Renal cortical epithelial cell (primary cell): ENCODE results near the gene GOLGA7B. TPM values are rescaled to one million over a fixed set of nuclear protein-coding genes. Genes with fewer than 3 reads are reported as not detected.
A peak's percentile ranks its signal among the peaks of the same experiment; 100 is the strongest.

ENCODE experiments used
- DNase-seq: peaks from one replicate; pipeline ENCODE4 v3.0.0-alpha.2; 2011; ENCODE audit warnings: low read depth
- total RNA-seq: library from RNA; depleted of rRNA; stranded (reverse); fragments of >200 nt; gene quantifications from 2 replicates; pipeline ENCODE4 v1.2.3, GENCODE V29; 2014

GOLGA7B gene
- total RNA-seq, 1 donor from 2014 or later = 0.05 TPM

DNA sequence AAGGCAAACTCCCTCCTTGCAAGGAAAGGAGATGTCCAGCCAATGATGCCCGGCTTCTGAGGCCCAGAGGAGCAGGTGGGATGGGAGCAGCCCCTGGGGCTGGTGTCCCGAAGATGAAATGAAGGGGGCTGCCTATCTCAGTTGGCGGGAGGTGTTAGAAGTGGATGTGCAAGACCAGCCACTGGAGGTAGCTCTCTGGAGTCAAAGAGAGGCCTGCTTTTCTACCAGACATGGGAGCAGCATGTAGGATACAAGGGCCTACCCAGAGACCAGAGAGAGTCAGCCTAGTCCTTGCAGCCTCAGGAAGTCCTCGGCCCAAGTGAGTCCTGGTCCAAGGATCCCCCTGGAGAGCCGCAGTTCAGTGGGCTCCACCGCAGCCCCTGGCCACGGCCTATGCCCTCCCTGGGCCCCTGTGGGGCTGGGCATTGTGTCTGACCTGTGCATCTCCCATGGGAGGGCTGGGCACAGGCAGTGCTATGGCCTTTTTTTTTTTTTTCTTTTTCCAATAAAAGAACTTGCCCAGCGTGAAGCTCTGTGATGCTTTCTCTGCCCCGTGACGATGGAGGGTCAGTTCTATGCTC is 17.7 kb downstream of the GOLGA7B start:
- no peak for DNase-seq

DNA sequence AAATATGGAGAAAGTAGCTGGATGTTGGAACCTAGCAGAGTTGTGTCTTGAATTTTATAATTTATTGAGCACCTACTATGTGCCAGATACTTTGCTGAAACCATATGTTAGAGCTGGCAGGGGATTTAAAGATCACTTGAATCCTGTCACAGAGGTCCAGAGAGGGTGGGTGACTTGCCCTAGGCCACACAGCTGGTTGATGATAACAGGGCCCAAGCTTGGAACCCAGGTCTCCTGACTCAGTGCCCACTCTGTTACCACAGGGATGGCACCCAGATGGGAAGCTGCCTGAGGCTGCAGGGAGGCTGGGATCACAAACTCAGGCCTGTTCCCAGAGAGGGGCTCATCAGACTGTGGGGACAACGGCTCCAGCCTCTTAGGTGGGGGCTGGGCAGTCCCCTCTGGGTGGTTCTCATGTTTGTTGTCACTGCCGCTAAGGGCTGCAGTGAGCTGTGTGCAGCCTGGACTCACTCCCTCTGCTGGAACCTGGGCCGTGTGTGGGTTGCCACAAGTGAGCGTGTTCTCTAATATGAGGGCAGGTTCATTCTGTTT is 18.6 kb downstream of the GOLGA7B start:
- no peak for DNase-seq

DNA sequence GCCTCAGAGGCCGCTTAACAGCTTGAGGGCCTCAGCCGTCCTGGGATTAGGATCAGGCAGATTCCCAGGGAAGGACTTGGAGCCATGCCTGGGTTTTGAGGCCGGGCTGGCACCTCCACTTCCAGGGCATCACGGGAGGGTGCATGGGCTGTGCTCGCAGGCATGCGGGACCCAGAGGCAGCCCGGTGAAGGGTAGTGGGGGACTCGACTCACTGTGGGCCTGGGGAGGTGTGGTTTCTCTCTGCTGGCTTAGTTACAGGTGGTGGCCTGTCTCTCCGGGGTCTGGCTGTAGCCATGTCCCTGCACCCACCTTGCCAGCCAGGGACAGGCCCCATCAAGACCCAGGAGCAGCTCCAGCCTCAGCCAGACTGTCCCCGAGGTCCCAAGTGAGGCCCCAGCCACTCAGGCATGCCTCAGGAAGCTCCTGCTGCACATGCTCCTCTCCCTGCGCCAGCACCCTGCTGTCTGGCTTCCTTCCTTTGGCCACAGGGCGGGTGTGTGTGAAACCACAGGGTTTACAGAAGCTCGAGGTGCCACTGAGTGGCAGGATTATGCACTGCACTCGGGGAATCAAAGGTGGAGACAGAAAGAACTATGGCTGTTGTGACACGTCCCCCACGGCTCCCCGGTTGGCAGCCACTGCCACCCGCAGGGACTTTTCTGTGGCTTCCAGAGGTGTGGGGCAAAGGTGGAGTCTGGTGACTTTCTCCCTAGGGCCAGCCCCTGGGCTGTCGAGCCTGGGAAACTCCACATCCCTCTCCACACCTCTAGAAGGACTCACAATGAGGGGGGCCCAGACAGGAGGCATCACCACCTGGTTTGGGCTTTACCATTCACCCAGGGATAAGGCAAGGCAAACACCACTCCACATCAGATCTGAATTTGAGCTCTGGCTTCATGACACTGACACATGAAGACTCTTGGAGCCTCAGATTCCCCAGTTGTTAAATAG is 19.7 kb downstream of the GOLGA7B start:
- peak; percentile 85 for DNase-seq

DNA sequence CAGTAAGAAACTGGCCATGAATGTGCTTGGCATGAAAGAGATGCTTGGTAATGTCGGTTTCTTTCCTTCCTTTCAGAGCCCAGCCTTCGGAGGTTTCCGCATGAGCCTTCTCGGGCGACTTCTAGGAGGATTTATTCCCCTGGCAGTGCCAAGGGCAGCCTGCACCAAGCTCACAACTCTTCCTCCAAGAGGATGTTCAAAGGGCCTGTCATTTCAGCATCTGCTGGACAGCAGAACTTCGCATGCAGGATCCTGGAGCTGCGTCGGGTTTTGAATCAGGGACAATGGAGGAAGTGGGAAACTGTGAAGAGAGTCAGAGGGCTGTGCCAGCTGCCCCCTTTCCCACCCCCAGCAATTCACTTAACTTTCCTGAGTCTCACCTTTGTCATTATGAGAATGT is 21.3 kb downstream of the GOLGA7B start:
- no peak for DNase-seq

DNA sequence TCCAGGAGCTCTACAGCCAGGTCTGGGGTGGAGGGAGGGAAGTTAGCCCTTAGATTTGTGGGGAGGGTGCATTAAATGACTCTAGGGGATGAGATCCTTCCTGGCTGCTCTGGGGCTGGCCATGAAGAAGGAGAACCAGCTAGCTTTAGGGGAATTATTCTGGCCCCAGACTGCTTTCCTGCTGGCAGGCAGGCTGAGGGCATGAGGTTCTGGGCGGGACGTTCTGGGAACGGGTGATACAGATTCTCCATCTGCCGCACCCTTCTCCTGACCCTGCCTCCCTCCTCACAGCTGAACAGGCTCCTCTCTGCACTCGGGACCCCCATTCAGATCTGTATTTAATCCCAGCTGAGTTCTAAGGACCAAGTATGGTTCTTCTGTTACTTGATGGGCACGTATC is 23.9 kb downstream of the GOLGA7B start:
- no peak for DNase-seq

DNA sequence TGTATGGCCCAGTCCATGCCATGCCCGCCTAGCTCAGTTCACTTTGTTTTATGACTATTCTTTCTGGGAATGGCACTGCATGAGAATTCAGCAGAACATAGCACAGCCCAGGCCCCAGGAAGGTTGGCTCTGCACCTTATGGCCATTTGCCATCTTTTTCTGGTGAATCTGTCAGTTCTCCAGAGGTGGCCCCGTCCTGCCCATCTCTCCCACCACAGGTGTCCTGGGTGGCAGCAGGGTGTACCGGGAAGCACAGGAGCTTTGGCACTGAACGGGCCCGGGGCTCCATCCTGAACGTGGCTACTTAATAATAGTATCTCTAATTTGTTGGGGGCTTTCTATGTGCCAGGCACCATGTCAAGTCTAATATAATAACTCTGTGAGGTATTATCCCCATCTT is 24.7 kb downstream of the GOLGA7B start:
- DNase-seq = no peak

DNA sequence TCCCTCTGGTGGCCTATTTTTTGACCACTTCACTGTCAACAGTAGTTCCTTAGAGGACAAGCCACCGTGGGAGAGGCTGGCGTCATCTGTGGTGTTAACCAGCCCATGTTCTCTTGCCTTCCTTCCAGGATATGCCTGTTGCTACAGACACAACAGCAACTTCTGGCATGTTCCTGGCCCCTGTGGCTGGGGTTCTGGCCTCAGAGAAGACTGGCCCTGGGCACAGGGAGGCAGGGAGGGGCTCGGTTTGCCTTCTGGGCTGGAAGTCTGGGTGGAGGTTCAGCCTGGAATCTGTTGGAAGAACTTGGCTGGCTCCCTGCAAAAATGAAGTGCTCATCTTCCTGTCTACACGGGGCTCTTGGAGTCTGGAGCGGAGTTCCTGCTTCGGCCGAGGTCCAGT is 25.7 kb downstream of the GOLGA7B start:
- no peak for DNase-seq

DNA sequence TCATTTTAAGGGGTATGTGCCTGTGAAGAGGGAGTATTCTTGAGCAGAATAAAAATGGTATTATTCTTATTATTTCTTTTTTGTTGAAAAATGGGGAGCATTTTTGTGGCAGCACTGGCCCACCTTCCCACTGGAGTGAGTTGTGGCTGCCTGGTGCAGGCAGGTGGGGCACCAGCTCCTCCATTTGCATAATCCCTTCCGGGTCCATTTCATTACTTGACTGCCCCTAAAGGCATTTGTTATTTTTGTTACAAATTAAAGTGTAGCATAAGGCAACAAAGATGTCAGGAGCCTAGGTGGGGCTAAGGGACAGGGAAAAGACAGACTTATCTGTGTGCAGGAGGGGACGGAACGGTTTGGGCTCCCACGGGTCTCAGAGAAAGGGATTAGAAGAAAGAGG is 26.8 kb downstream of the GOLGA7B start:
- DNase-seq = no peak

DNA sequence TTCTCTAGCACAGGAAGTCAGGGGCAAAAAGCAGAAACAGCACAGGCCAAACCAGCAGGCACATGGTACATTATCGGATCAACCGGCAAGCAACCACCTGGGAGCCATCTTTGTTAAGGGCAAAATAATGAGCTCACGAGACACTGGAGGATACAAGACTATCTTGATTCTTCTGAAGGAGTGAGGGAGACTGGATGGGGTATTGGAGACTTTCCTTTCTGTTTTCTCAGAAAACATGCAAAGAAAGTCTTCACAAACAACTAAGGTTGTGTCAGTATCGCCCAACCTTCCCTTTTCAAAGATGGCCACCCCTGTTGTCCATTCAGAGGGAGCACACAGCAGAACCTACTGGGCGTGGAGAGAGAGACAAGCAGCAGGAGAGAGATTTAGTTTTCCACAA is 29.6 kb downstream of the GOLGA7B start:
- DNase-seq = no peak

DNA sequence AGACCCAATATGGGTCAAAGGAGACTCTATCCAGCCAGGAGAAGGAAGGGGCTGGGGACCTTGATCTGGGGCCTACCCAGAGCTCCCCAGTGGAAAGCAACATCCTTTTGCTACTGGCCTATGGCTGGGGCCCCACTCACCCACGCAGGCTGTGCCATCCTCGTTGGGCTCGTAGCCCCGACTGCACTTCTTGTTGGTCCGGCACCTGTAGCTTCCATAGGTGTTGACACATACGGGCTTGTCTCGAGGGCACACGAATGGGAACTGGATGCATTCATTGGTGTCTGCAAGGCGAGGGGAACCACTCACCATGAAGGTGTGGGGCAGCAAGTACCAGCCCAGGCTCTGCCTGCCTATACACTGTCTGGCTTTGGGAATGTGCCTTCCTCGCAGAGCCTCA is 30.5 kb downstream of the GOLGA7B start:
- DNase-seq = no peak

DNA sequence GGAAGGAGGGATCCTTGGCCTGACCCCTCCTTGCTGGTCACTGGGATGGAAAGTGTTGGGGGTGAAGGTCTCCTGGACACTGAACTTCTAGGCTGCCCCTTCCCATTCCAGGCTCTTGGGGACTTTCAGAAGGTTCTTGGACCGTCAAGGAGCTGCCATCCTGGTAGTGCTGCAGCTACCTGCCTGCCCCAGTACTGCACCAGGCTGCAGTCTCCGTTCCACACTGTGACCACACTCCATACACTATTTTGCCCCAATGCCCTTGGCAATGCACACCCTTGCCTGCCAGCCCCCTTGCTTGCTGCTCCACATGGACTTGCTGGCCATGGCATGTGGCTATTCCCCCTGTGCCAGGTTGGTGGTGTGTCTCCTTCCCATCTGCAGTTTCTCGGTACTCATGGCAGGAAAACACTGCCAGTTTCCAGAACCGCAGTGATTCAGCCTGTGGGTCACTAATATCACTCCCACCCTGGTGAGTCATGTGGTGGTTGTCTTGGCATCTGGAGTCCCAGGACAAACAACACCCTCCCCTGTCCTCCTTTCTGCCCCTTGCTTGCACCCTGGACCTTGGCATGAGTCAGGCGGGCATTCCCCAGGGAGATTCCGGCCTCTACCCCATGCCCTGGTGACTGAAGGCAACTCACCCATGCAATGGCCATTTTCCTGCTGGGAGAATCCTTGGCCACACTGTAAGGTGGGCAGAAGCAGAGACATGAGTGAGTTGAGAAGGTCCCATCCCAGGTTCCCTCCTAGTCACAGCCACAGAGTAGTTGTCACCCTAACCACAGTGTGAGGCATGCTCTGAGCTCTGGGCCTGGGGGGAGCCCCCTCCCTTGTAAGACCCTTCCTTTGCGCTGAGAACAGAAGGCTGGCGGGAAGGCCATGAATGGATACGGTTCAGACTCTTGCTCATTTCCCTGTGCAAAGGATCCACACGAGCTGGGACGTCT is 32.8 kb downstream of the GOLGA7B start:
- peak; percentile 100 for DNase-seq

DNA sequence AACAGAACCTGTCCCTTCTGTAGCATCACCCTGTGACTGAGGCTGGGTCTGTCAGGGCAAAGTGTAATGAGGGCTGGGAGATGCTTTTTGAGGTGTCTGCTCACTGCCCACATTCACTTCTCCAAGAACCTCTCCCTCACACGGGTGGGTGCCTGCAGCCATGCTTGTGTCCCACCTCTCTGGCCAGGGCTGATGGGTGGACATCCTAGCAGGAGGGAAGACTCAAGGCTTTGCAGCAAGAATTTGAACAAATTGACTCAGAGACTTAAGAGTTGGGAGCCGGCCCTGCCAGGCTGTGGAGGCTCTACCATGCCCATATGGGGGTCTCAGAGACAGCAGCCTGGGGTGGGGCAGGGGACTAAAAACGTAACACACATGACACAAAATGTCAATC is 33.4 kb downstream of the GOLGA7B start:
- DNase-seq = no peak

DNA sequence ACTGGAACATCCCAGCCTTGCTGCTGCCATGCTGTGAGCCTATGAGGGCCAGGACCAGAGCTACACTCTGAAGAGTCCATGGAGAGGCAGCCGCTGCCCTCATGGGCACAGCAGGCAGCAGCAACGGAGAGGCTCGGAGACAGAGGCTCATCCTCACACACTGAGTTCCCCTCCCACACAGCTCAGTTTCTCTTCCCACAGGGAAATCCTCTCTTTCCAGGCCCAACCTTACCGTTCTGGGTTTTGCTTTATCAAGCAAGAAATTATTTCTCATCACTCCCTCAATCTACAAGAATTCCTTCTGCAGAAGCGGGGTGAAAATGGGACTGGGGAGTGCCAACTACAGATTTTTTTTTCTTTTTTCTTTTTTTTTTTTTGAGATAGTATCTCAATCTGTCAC is 36.6 kb downstream of the GOLGA7B start:
- DNase-seq = no peak

DNA sequence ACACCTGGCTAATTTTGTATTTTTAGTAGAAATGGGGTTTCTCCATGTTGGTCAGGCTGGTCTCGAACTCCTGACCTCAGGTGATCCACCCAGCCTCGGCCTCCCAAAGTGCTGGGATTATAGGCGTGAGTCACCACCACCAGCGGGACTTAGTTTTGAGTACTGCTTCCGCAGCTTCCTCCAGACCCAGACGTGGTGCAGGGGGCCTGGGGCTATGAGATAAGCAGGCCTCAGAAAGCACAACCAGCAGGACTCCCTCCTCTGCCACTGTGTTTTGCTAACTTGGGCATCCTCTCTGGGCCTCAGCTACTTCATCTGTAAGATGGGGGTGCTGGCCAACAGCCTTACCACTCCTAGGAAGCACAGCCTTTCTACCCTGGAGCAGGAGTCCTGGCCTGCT is 37.8 kb downstream of the GOLGA7B start:
- no peak for DNase-seq

DNA sequence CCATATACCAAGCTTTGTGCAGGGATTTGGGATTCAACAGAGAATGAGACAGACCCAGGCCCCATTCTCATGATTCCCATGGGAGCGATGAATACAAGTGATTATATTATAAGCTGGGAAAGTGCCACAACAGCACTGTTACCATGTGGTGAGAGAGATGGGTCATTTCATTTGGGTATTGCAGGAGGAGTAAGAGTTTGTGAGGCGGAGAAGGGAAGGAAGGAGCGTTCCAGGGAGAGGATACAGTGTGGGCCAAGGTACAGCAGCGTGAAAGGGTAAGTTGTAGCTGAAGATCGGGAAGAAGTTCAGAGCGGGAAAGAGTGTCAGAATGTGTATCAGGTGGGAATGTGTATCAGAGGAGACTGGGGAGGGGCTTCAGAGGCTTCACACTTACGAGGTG is 38.5 kb downstream of the GOLGA7B start:
- no peak for DNase-seq

DNA sequence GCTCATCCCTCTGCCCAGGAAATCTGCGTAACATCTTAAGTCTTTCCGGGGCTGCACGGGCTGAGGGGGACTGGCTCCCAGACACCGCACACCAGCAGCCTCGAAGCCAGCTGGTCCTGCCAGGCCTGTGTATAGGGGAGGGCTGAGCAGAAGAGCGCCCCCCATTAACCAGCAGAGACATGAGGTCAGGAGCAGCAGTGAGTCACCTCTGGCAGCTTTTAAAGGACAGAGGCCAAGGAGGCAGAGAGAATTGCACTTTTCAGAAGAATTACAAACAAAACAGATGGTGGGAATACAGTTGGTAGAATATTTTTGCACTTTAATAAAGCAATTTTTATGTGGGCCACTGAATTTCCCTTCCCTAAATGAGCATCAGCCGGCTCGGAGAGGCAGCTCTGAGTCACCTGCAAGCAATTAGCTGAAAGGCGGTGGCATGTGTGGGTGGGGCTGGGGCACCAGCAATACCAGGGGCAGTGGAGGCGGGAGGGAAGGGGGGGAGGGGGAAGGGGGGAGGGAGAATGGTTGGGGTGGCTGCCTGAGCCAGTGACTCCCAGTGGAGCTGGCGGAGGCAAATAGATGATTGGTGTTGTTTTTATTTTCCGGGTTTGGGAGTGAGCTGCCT is 39.1 kb downstream of the GOLGA7B start:
- peak; percentile 90 for DNase-seq

DNA sequence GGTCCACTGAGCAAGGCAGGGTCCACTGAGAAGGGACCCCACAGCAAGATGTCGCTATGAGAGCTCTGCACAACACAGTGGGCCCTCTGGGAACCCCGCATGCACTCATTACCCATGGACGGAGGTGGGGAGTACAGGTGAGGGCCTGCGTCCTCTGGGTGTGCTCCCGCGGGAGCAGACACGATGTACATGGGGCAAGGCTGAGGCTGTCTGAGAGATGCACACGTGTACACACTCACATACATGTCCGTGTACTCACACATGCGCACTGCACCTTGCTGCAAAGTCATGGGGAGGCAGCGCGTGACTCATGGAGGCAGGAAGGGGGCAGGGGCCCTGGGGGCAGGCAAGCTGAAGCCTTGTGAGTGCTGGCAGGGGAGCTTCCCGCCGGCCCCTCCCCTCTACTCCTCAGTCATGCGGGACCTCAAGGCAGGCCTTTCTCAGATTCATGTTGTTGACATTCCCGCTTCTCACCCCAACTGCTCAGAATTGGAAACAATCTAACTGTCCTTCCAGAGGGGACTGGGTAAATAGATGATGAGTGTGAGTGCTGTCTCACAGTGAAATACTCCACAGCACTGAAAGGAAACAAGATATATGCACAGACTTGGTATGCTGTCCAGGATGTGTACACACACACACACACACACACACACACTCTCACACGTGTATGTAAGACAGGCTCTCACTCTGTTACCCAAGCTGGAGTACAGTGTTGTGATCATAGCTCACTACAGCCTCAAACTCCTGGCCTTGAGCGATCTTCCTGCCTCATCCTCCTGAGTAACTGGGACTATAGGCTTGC is 40.0 kb downstream of the GOLGA7B start:
- DNase-seq = peak; percentile 97

DNA sequence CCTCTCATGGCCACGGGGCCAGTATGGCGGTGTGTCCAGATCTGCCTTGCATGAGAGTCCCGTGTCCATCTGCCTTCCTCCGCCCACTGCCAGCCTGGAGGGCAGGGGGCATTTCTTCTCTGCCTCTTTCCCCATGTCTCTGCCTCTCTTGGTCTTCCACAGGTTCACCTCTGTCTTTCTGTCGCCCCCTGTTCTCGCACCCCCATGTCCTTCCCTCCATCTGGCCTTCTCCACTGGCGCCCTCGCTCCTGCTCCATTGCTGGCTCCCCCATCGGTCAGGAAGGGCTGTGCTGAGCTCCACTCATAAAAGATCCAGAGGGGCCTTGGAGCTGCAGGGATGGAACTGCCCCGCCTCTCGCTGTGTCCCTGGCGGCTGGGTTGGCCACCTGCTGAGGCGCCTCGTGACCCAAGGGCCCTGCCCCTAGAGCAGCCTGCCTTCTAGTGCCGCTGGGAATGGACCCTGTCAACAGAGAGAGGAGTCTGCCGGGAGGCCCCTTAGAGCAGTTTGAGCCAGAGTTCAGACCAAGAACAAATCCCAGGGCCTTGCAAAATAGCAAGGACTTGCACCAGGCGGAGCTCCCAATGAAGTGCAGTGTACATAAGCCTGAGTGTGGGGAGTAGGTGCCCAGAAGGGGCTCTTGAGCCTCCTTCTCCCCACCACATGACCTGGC is 42.0 kb downstream of the GOLGA7B start:
- no peak for DNase-seq

DNA sequence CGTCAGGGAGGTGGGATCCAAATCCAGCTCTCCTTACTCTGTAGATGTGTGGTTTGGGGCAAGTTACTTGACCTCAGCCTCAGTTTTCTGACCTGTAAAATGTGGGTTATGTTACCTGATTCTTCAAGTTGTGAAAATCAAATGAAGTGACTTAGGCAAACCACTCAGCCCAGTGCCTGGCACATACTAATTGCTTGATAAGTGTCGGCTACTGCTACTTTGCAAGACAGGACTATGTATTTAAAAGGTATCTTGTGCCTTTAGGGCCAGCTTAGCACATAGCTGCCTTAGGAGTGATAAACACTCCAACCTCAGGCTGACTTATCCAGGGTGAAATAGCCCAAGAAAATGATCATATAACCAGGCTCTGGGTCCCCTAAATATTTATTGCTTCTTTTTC is 42.9 kb downstream of the GOLGA7B start:
- no peak for DNase-seq

DNA sequence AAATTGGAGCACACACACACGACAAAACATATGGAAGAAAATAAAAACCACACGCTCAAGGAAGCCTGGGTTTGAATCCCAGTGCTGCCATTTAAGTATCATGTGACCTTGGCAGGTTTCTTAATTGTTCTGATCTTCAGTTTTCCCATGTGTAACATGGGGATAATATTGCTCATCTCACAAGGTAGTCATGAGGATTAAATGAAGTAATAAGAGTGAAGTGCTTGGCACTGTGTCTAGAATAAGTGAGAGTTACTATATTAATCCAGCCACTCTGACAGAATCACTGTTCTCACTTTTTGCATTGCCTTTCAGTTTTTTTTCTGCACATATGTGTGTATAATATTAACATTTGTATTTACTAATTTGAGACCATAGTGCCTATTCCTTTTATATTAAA is 43.3 kb downstream of the GOLGA7B start:
- DNase-seq = no peak
